AG09319 (cell line): Measurements from ENCODE around the gene SPINK1.

Source experiments
- DNase-seq: peaks from one replicate; pipeline ENCODE4 v3.0.0-alpha.2; 2010; ENCODE audit warnings: low read depth; ENCODE audit errors: extremely low read depth
- TF ChIP-seq, protein P1 (sequence below): IDR thresholded peaks from 2 replicates; pipeline ENCODE4 v1.5.1; 2011; ENCODE audit warnings: low read depth, mild to moderate bottlenecking, inconsistent platforms, low read length, moderate library complexity

Gene SPINK1

DNA sequence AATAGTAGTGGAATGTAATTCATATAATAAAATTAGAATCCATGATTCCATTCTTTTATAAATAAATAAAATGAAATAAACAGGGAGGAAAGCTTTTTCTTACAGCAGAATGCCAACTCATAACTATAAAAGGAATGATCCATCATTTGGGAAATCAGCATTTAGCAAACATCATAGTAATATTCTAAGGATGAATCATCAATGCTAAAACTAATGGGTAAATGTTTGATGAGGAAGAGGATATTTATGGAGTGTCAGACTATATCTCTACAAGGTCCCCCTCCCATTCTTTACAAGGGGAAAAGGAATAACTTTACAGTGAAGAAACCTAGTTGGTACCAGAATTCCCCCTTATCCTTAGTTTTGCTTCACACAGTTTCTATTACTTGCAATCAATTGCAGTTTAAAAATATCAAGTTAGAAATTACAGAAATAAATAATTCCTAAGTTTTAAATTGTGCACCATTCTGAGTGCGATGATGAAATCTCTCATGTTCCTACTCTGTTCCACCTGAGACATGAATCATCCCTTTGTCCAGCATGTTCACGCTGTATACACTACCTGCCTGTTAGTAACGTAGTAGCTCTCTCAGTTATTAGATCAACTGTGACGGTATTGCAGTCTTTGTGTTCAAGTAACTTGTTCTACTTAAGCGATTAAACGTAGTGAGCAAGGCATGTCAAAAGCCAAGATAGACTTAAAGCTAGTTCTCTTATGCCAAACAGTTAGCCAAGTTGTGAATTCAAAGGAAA lies 34.7 kb downstream of the SPINK1 start:
- no peak for DNase-seq
- TF ChIP-seq, protein P1, sequence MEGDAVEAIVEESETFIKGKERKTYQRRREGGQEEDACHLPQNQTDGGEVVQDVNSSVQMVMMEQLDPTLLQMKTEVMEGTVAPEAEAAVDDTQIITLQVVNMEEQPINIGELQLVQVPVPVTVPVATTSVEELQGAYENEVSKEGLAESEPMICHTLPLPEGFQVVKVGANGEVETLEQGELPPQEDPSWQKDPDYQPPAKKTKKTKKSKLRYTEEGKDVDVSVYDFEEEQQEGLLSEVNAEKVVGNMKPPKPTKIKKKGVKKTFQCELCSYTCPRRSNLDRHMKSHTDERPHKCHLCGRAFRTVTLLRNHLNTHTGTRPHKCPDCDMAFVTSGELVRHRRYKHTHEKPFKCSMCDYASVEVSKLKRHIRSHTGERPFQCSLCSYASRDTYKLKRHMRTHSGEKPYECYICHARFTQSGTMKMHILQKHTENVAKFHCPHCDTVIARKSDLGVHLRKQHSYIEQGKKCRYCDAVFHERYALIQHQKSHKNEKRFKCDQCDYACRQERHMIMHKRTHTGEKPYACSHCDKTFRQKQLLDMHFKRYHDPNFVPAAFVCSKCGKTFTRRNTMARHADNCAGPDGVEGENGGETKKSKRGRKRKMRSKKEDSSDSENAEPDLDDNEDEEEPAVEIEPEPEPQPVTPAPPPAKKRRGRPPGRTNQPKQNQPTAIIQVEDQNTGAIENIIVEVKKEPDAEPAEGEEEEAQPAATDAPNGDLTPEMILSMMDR: no peak

DNA sequence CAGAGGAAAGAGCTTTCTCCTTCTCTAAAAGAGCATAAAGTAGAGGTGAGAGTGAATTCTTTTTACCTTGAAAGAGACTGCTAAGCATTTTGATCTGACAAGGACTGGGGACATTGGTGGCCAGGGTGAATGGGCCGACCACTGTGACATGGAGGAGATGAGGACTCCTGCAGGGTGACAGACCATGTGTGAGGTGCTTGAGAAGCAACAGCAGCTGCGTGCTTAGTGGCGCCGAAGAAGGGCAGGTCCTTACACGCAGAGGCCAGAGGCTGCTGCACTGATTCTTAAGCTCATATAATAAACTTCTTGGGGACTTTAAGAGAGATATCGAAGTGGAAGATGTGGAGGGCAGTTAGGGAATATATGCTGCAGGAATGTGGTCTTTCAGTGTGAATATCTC lies 40.3 kb downstream of the SPINK1 start:
- DNase-seq: no peak

DNA sequence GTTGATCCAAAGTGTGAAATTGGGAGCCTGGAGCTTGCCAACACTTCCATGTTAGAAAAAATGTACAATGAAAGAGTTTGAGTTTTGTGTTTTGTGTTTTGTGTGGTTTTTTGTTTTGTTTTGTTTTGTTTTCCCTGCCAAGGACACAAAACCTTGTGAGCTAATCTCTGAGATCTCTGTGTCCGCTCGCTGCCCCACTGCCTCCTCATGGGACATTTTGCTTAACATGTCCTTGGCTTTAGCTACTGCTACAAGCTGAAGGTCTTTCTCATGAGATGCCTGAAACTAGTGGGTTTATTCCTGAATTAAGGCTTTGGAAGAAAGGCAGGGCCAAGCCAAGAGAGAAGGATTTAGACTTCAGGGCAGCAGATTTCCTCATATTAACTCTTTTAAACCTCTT lies 41.7 kb downstream of the SPINK1 start:
- TF ChIP-seq, protein P1: no peak
- no peak for DNase-seq

More for the DNA sequence above, 40.3 kb downstream of the SPINK1 start:
- TF ChIP-seq, protein P1: no peak

GRCh38 chr5:147788023-147788422 lies 43.4 kb downstream of the SPINK1 start:
- TF ChIP-seq, protein P1: no peak
- no peak for DNase-seq

GRCh38 chr5:147786142-147786541 lies 45.3 kb downstream of the SPINK1 start:
- TF ChIP-seq, protein P1: no peak
- no peak for DNase-seq

DNA sequence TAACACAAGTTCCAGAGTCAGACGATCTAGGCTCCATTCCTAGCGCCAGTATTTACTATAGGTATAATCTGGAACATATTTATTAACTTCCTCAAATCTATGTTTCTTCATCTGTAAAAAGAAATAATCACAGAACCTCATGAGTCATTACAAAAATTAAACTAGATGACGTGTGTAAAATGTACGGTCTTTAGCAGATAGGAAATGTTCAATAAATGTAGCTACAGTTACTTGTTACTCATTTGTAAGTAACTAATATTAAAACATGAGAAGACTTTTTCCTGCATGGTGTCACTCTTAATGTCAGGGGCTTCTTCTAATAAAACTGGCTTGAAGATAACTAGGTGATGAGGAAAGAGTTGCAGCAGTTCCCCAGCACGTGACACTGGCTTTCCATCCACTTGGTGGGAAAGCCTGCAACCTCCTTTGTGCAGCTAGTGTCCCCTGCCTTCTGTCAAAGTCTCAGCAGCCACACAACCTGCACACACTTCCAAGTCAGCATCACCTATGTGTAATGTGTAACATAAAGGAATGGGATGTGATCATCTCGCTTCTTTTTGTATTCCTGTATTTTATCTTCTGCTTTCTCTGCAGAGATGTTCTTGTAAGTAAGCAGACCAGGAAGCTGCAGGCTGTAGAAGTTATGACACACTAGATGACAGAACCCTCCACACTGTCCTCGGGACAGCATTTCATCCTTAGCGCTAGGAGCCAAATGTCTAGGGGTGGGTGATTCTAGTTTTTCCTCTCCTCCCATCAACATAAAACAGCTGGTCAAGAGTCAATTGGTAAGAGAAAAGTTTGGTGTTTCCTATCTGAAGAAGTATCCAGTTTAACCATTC lies 47.1 kb downstream of the SPINK1 start:
- DNase-seq: no peak
- TF ChIP-seq, protein P1: no peak
